BJ (cell line): ENCODE measurements around the gene PDE6H. TPM values are rescaled to one million over a fixed set of nuclear protein-coding genes. Genes with fewer than 3 reads are reported as not detected.

Experiments
- CTCF ChIA-PET: fragments of 350-600 bp; formaldehyde crosslinking; extraction: SDS; loops from one replicate; lab custom pipeline; 2021; ENCODE audit warnings: antibody characterized with exemption, inconsistent platforms; lab: Yijun Ruan, JAX
- POLR2A ChIA-PET: fragments of 300-600 bp; sonication (Branson Sonifier 250); formaldehyde crosslinking; extraction: SDS; loops from one replicate; lab custom pipeline; 2021; ENCODE audit warnings: antibody characterized with exemption; lab: Charles Lee
- DNase-seq: peaks from one replicate; pipeline ENCODE4 v3.0.0-alpha.2; 2011; ENCODE audit warnings: low read depth
- H3K27me3 ChIP-seq: 2 replicates; pipeline ENCODE4 v1.6.0; 2011; ENCODE audit warnings: low read length; ENCODE audit not compliant: control insufficient read depth, insufficient read depth
- H3K36me3 ChIP-seq: 2 replicates; pipeline ENCODE4 v1.5.1; 2011; ENCODE audit warnings: low read length; ENCODE audit not compliant: control insufficient read depth, insufficient read depth
- H3K4me3 ChIP-seq: 2 replicates; pipeline ENCODE4 v1.5.1; 2011; ENCODE audit warnings: low read depth, mild to moderate bottlenecking, control low read depth, low read length
- CTCF ChIP-seq: IDR thresholded peaks from 2 replicates; pipeline ENCODE4 v1.5.1; 2011; ENCODE audit warnings: low read depth, mild to moderate bottlenecking, control low read depth, inconsistent platforms, low read length, moderate library complexity; ENCODE audit not compliant: insufficient read depth
- polyA plus RNA-seq: library from polyadenylated mRNA; depleted of rRNA; stranded (reverse); fragments of >200 nt; gene quantifications from 2 replicates; pipeline ENCODE4 v1.2.3, GENCODE V29; 2011; rRNA removed

PDE6H gene
- polyA plus RNA-seq, 1 experiment = not detected

- H3K4me3 ChIP-seq = no peak overlapping the region
- no peak for DNase-seq
- no peak for TF ChIP-seq CTCF
- POLR2A ChIA-PET = no interaction called here
- CTCF ChIA-PET = no interaction called here
- no peaks in the 10 kb centered on the region for H3K36me3 ChIP-seq
- no peaks in the 10 kb centered on the region for H3K27me3 ChIP-seq
Measured at GRCh38 chr12:15014708-15015107, 41.9 kb downstream of the PDE6H start.

DNA sequence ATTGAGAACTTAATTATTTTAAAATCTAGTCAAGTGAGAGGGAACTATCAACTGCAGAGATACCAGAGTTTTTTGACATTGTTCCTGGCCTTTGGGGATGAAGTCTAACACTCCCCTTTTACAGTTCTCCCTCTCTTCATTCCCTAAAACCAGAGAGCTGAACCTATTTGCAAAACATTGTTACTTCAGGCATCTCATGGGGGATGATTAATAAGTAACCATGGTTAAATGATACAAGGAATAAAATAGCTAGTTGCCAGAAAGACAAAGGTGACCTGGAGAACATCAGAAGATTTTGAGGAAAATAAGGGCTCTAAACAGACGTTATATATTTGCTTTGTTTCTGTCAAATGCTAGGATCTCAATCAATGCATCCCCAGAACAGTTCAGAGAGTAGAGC, 42.3 kb downstream of the PDE6H start:
- H3K27me3 ChIP-seq = no peaks in the 10 kb centered on the region
- POLR2A ChIA-PET = no interaction called here
- no peak for TF ChIP-seq CTCF
- H3K4me3 ChIP-seq = no peak overlapping the region
- no peaks in the 10 kb centered on the region for H3K36me3 ChIP-seq
- CTCF ChIA-PET = no interaction called here
- DNase-seq = no peak

- Histone ChIP-seq H3K4me3 (no peak overlapping the region), H3K27me3 (no peaks in the 10 kb centered on the region), H3K36me3 (no peaks in the 10 kb centered on the region)
- POLR2A ChIA-PET = no interaction called here
- CTCF ChIA-PET = interaction anchor here (1.1 kb wide), 1 partner anchor 13 kb away, joined by 3 read pairs; no protein-coding TSS in a partner anchor
- TF ChIP-seq CTCF = no peak
- no peak for DNase-seq
Measured at GRCh38 chr12:15020156-15020555, 47.3 kb downstream of the PDE6H start.

Other genes starting within 250 kb of the PDE6H start
- 12.3 and 12.8 TPM in 2 replicates for gene WBP11, start 169.6 kb upstream of the PDE6H start, polyA plus RNA-seq
- gene C12orf60, start 169.4 kb upstream of the PDE6H start, polyA plus RNA-seq = 0.71 and 1.3 TPM in 2 replicates
- 0.45 and 1.2 TPM in 2 replicates for gene SMCO3, start 158.9 kb upstream of the PDE6H start, polyA plus RNA-seq
- 0.12 TPM in 1 of 2 replicates, not detected in the other for gene ART4, start 129.5 kb upstream of the PDE6H start, polyA plus RNA-seq
- 116 and 193 TPM in 2 replicates for gene MGP, start 87.2 kb upstream of the PDE6H start, polyA plus RNA-seq
- gene ERP27, start 34.5 kb upstream of the PDE6H start, polyA plus RNA-seq = 0.66 and 0.93 TPM in 2 replicates
- gene ARHGDIB, start 11.4 kb upstream of the PDE6H start, polyA plus RNA-seq = 22.7 and 31.7 TPM in 2 replicates
- 0.04 TPM in 1 of 2 replicates, not detected in the other for gene RERG, start 248.4 kb downstream of the PDE6H start, polyA plus RNA-seq